Measurements from ENCODE around the gene SRRM4.

SRRM4 gene

DNA sequence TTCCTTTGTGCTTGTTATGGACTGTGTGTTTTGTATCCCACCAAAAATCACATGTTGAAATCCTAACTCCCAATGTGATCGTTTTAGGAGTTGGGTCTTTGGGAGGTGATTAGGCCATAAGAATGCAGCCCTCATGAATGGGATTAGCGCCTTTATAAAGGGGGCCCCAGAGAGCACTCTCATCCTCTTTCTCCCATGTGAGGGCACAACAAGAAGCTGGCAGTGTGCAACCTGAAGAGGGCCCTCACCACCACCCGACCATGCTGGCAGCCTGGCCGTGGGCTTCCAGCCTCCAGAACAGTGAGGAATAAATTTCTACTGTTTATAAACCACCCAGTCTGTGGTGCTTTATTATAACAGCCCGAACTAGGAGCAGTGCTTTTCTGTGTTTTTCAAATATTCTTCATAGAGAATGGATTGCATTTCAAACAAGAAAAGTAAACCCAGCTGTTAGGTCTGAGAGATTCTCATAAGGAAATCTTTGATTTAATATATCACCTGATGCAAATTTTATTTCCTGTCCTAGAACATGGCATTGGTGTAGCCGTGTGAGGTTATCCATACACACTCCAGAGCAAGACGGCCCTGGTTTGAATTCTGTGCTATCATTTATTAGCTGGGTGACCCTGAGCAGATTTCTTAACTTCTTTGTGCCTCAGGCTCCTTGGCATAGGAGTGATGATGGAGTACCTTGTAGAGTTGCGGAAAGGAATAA is 225.2 kb downstream of the SRRM4 start:
- no peak for ATAC-seq (ENCODE audit: low read depth)
- TF ChIP-seq, protein P1, sequence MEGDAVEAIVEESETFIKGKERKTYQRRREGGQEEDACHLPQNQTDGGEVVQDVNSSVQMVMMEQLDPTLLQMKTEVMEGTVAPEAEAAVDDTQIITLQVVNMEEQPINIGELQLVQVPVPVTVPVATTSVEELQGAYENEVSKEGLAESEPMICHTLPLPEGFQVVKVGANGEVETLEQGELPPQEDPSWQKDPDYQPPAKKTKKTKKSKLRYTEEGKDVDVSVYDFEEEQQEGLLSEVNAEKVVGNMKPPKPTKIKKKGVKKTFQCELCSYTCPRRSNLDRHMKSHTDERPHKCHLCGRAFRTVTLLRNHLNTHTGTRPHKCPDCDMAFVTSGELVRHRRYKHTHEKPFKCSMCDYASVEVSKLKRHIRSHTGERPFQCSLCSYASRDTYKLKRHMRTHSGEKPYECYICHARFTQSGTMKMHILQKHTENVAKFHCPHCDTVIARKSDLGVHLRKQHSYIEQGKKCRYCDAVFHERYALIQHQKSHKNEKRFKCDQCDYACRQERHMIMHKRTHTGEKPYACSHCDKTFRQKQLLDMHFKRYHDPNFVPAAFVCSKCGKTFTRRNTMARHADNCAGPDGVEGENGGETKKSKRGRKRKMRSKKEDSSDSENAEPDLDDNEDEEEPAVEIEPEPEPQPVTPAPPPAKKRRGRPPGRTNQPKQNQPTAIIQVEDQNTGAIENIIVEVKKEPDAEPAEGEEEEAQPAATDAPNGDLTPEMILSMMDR (IDR thresholded peaks at IDR 0.05; ENCODE audit: poor library complexity, severe bottlenecking), result no peak

DNA sequence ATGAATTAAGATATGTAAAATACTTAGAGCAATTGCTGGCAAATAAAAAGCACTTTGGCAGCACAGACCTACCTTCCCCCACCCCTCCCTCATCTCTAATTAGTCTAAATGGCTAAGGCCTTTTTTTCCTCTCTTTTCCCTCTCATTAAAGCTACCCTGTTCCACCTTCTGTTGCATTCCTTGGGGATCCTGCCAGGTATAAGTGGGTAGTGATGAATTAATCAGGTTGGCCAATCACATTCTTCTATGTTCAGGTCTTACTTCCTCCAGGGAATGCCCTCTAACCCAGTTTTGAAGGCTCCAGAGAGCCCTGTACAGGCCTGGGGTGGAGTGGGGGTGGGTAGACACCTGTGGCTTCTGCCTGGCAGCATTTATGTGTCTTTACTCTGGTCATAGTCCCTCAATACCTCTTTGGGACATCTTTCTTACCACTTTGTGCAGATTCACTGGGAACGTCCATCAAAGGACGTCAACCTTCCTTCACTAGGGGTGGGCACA is 225.8 kb downstream of the SRRM4 start:
- no peaks in the 10 kb centered on the region for H3K4me1 ChIP-seq (ENCODE audit: insufficient read depth, poor library complexity, severe bottlenecking)
- ATAC-seq (ENCODE audit: low read depth) (no peak), DNase-seq (ENCODE audit: low spot score) (no peak)
- no peaks in the 10 kb centered on the region for H3K27me3 ChIP-seq (ENCODE audit: insufficient read depth, poor library complexity, severe bottlenecking)
- H3K27ac ChIP-seq (ENCODE audit: poor library complexity, severe bottlenecking), result no peak overlapping the region
- H3K9me3 ChIP-seq (ENCODE audit: severe bottlenecking), result no peaks in the 10 kb centered on the region
- TF ChIP-seq, protein P1 (IDR thresholded peaks at IDR 0.05; ENCODE audit: poor library complexity, severe bottlenecking), result no peak
- no peaks in the 10 kb centered on the region for H3K36me3 ChIP-seq (ENCODE audit: low read depth)
- H3K4me3 ChIP-seq (ENCODE audit: severe bottlenecking), result no peak overlapping the region

More for the DNA sequence above, 225.2 kb downstream of the SRRM4 start:
- H3K4me3 ChIP-seq (ENCODE audit: severe bottlenecking), result no peak overlapping the region
- no peak overlapping the region for H3K27ac ChIP-seq (ENCODE audit: poor library complexity, severe bottlenecking)
- H3K36me3 ChIP-seq (ENCODE audit: low read depth), result no peaks in the 10 kb centered on the region
- H3K4me1 ChIP-seq (ENCODE audit: insufficient read depth, poor library complexity, severe bottlenecking), result no peaks in the 10 kb centered on the region
- no peaks in the 10 kb centered on the region for H3K9me3 ChIP-seq (ENCODE audit: severe bottlenecking)
- DNase-seq (ENCODE audit: low spot score), result no peak
- H3K27me3 ChIP-seq (ENCODE audit: insufficient read depth, poor library complexity, severe bottlenecking), result no peaks in the 10 kb centered on the region

DNA sequence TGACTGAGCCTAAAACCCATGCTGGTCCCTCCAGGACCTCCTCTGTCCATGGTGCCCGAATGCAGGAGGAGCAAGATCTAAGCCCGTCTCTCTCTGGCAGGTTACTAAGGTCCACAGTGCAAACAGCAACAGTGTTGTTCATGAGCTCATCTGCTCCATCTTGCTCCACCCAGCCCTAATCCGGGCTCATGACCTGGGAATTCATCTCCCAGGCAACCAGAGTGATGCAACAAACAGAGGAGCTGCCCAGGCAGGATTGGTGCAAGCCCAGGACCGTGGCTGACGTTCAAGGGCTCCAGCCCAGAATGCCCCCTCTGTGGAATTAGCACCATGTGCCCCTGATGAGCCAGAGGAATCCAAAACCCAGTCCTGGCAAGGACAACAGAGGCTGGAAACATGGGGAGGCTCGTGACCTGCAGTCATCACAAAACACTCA is 227.3 kb downstream of the SRRM4 start:
- no peaks in the 10 kb centered on the region for H3K27me3 ChIP-seq (ENCODE audit: insufficient read depth, poor library complexity, severe bottlenecking)
- ATAC-seq (ENCODE audit: low read depth), result peak; percentile 69
- H3K36me3 ChIP-seq (ENCODE audit: low read depth), result no peaks in the 10 kb centered on the region
- DNase-seq (ENCODE audit: low spot score), result no peak
- no peaks in the 10 kb centered on the region for H3K4me1 ChIP-seq (ENCODE audit: insufficient read depth, poor library complexity, severe bottlenecking)
- no peak overlapping the region for H3K4me3 ChIP-seq (ENCODE audit: severe bottlenecking)
- H3K27ac ChIP-seq (ENCODE audit: poor library complexity, severe bottlenecking), result no peak overlapping the region
- TF ChIP-seq, protein P1 (IDR thresholded peaks at IDR 0.05; ENCODE audit: poor library complexity, severe bottlenecking), result no peak
- no peaks in the 10 kb centered on the region for H3K9me3 ChIP-seq (ENCODE audit: severe bottlenecking)

DNA sequence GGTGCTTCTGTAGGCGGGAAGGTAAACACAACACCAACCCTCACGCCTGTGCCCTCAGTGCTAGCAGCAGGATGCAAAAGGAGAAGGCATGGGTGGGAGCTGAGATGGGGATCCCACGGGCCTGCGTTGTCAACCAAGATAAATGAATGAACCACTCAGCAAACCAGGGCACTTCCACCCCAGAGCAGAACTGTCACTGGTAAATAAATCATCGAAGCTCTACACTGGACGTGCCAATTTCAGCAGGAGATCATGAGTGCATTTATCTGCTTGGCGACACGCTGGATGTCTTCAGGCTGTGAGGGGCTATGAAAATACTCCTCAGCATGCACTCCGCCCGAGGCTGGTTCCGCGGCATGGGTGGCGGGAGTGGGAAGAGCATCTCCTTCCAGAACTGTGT is 230.5 kb downstream of the SRRM4 start:
- ATAC-seq (ENCODE audit: low read depth) (no peak), DNase-seq (ENCODE audit: low spot score) (no peak)
- Histone ChIP-seq H3K4me1 (ENCODE audit: insufficient read depth, poor library complexity, severe bottlenecking) (no peaks in the 10 kb centered on the region), H3K9me3 (ENCODE audit: severe bottlenecking) (no peaks in the 10 kb centered on the region), H3K36me3 (ENCODE audit: low read depth) (no peaks in the 10 kb centered on the region), H3K27ac (ENCODE audit: poor library complexity, severe bottlenecking) (no peak overlapping the region), H3K4me3 (ENCODE audit: severe bottlenecking) (no peak overlapping the region), H3K27me3 (ENCODE audit: insufficient read depth, poor library complexity, severe bottlenecking) (no peaks in the 10 kb centered on the region)
- TF ChIP-seq, protein P1 (IDR thresholded peaks at IDR 0.05; ENCODE audit: poor library complexity, severe bottlenecking), result no peak
